Neural progenitor cell (in vitro differentiated cells): ENCODE measurements around the gene IL25. TPM values are rescaled to one million over a fixed set of nuclear protein-coding genes. Genes with fewer than 3 reads are reported as not detected.
A peak's percentile ranks its signal among the peaks of the same experiment; 100 is the strongest.

Source experiments
- DNase-seq: peaks from one replicate; pipeline ENCODE4 v3.0.0-alpha.2; 2016; ENCODE audit warnings: low spot score
- H2AFZ ChIP-seq: fragments of 200-600 bp; sonication (generic); replicated peaks from 2 replicates; pipeline ENCODE4 v1.6.1; 2016; ENCODE audit warnings: antibody characterized with exemption
- H3F3A ChIP-seq: fragments of 200-600 bp; sonication (generic); 2 replicates; pipeline ENCODE4 v1.6.1; 2016; ENCODE audit warnings: antibody characterized with exemption, low read depth
- H3K27ac ChIP-seq: fragments of 200-600 bp; sonication (generic); 2 replicates; pipeline ENCODE4 v1.5.1; 2016; ENCODE audit warnings: mild to moderate bottlenecking
- H3K27me3 ChIP-seq: fragments of 200-600 bp; sonication (generic); 2 replicates; pipeline ENCODE4 v1.6.1; 2016; ENCODE audit warnings: mild to moderate bottlenecking, moderate library complexity
- H3K36me3 ChIP-seq: fragments of 200-600 bp; sonication (generic); 2 replicates; pipeline ENCODE4 v1.5.1; 2016
- H3K4me1 ChIP-seq: fragments of 200-600 bp; sonication (generic); 2 replicates; pipeline ENCODE4 v1.6.1; 2016; ENCODE audit warnings: mixed run types
- H3K4me2 ChIP-seq: fragments of 200-600 bp; sonication (generic); 2 replicates; pipeline ENCODE4 v1.6.1; 2016
- H3K4me3 ChIP-seq: fragments of 200-600 bp; sonication (generic); 2 replicates; pipeline ENCODE4 v1.5.1; 2016
- H3K79me2 ChIP-seq: fragments of 200-600 bp; sonication (generic); 2 replicates; pipeline ENCODE4 v1.6.1; 2016; ENCODE audit warnings: low read depth
- H3K9ac ChIP-seq: fragments of 200-600 bp; sonication (generic); 2 replicates; pipeline ENCODE4 v1.6.1; 2016
- H3K9me3 ChIP-seq: fragments of 200-600 bp; sonication (generic); 2 replicates; pipeline ENCODE4 v1.5.1; 2016; ENCODE audit warnings: low read depth
- H4K20me1 ChIP-seq: fragments of 200-600 bp; sonication (generic); 2 replicates; pipeline ENCODE4 v1.6.1; 2016; ENCODE audit warnings: low read depth
- H3K27ac Mint-ChIP-seq: 3 replicates; pipeline ENCODE4 v1.8.0; 2021; ENCODE audit warnings: mixed read lengths
- H3K27me3 Mint-ChIP-seq: 2 replicates; pipeline ENCODE4 v1.8.0; 2022; ENCODE audit warnings: low read depth, mild to moderate bottlenecking, inconsistent platforms, moderate library complexity, mixed read lengths; ENCODE audit not compliant: insufficient read depth
- H3K36me3 Mint-ChIP-seq: 3 replicates; pipeline ENCODE4 v1.8.0; 2021; ENCODE audit warnings: mixed read lengths
- H3K4me1 Mint-ChIP-seq: 3 replicates; pipeline ENCODE4 v1.8.0; 2021; ENCODE audit warnings: mixed read lengths
- H3K4me3 Mint-ChIP-seq: 3 replicates; pipeline ENCODE4 v1.8.0; 2021; ENCODE audit warnings: mild to moderate bottlenecking, moderate library complexity, mixed read lengths
- H3K9me3 Mint-ChIP-seq: 3 replicates; pipeline ENCODE4 v1.8.0; 2020; ENCODE audit warnings: mixed read lengths
- EZH2 ChIP-seq: fragments of 200-600 bp; sonication (generic); IDR thresholded peaks from 2 replicates; pipeline ENCODE4 v1.6.1; 2017; ENCODE audit warnings: antibody characterized with exemption, mild to moderate bottlenecking, moderate library complexity
- EZH2phosphoT487 ChIP-seq: fragments of 200-600 bp; sonication (generic); IDR thresholded peaks from 2 replicates; pipeline ENCODE4 v1.6.1; 2017; ENCODE audit warnings: antibody characterized with exemption
- total RNA-seq: library from RNA; depleted of rRNA; stranded (reverse); fragments of >200 nt; gene quantifications from 2 replicates; pipeline ENCODE4 v1.2.3, GENCODE V29; 2015; ENCODE audit warnings: low replicate concordance
- TF ChIP-seq, protein P1 (sequence below): fragments of 200-600 bp; sonication (generic); IDR thresholded peaks from 2 replicates; pipeline ENCODE4 v1.5.1; 2017; ENCODE audit warnings: antibody characterized with exemption, mild to moderate bottlenecking

IL25 gene
- total RNA-seq, 1 donor from 2014 or later = not detected

DNA sequence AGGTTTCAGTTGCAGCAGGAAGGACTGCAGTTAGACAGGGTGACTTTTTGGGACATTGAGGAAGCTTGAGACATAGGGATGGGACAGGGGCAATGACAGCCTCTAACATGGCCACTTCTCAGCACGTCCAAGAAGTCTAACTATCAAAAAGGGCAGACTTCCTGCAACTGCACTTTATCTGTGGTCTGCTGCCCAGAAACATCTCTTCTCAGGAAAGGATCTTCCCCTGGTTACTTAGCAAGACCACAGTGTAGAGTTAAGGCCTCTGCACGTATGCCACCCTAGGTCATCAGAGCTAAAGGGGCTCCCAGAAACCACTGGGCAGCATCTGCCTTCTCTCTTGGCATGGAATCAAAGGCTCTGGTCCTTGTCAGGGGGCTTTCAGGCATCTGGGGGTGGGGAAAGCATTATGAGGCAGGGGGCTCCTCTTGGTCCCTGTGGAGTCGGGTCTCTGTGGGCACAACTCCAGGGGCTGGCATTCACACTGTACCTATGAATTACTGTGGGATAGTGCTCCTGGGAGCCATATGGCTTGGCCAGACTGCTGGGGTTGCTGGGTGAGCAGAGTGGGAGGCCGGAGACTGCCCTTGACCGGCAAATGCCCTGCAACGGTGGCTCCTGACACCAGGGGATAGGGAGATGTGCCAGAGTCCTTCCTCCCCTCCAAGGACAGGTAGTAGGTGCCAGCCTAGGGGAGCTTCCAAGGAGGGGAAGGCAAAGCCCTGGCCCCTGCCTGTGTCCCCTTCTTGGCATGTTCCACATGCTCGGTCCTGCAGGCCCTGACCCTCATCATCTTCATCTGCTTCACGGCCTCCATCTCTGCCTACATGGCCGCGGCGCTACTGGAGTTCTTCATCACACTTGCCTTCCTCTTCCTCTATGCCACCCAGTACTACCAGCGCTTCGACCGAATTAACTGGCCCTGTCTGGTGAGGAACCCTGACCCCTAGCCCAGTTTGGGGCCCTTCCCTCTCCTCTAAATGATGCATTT, 5.3 kb downstream of the IL25 start:
- Histone ChIP-seq H3K27me3 (no peaks in the 10 kb centered on the region), H3K9me3 (no peaks in the 10 kb centered on the region), H3K4me2 (no peak overlapping the region), H3F3A (peaks cover 12% of the 10 kb centered on the region), H4K20me1 (no peaks in the 10 kb centered on the region), H3K36me3 (no peaks in the 10 kb centered on the region), H3K4me1 (peaks cover 13% of the 10 kb centered on the region), H3K27ac (no peak overlapping the region), H2AFZ (no peak overlapping the region), H3K9ac (no peak overlapping the region), H3K4me3 (no peak overlapping the region), H3K79me2 (no peaks in the 10 kb centered on the region)
- TF ChIP-seq EZH2 = no peak
- no peak for TF ChIP-seq EZH2phosphoT487
- TF ChIP-seq, protein P1, sequence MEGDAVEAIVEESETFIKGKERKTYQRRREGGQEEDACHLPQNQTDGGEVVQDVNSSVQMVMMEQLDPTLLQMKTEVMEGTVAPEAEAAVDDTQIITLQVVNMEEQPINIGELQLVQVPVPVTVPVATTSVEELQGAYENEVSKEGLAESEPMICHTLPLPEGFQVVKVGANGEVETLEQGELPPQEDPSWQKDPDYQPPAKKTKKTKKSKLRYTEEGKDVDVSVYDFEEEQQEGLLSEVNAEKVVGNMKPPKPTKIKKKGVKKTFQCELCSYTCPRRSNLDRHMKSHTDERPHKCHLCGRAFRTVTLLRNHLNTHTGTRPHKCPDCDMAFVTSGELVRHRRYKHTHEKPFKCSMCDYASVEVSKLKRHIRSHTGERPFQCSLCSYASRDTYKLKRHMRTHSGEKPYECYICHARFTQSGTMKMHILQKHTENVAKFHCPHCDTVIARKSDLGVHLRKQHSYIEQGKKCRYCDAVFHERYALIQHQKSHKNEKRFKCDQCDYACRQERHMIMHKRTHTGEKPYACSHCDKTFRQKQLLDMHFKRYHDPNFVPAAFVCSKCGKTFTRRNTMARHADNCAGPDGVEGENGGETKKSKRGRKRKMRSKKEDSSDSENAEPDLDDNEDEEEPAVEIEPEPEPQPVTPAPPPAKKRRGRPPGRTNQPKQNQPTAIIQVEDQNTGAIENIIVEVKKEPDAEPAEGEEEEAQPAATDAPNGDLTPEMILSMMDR = no peak
- DNase-seq = no peak
- Mint-ChIP-seq H3K4me1 (peaks cover 28% of the 10 kb centered on the region), H3K9me3 (no peaks in the 10 kb centered on the region), H3K27me3 (peaks cover 6% of the 10 kb centered on the region), H3K36me3 (no peaks in the 10 kb centered on the region), H3K27ac (peak overlapping the region; percentile 85), H3K4me3 (peak overlapping the region; percentile 8)

DNA sequence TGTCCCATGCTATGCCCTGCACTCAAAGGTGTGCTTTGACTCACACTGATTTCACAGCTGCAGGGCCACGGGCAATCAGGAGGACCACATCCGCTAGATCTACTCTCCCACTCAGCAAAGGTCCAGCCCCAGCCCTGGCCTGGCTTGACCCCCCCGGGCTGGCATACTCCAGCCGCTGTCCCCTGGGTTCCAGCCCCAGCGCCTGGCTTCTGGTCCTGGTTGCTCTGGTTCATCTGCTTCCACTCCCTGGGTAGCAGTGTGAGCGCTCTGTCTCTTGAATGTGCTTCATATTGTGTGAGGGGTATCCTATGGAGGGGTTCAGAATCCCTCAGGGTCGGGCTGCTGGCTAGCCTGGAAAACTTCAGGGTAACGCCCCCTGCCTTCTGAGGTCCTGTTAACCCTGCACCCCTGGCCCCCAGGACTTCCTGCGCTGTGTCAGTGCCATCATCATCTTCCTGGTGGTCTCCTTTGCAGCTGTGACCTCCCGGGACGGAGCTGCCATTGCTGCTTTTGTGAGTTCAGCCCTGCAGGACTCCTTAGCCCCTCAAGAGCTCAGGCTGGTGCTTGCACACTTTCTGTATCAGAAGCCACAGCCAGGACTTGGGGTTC, 6.1 kb downstream of the IL25 start:
- Histone ChIP-seq H2AFZ (no peak overlapping the region), H3K4me3 (no peak overlapping the region), H3K27ac (no peak overlapping the region)

DNA sequence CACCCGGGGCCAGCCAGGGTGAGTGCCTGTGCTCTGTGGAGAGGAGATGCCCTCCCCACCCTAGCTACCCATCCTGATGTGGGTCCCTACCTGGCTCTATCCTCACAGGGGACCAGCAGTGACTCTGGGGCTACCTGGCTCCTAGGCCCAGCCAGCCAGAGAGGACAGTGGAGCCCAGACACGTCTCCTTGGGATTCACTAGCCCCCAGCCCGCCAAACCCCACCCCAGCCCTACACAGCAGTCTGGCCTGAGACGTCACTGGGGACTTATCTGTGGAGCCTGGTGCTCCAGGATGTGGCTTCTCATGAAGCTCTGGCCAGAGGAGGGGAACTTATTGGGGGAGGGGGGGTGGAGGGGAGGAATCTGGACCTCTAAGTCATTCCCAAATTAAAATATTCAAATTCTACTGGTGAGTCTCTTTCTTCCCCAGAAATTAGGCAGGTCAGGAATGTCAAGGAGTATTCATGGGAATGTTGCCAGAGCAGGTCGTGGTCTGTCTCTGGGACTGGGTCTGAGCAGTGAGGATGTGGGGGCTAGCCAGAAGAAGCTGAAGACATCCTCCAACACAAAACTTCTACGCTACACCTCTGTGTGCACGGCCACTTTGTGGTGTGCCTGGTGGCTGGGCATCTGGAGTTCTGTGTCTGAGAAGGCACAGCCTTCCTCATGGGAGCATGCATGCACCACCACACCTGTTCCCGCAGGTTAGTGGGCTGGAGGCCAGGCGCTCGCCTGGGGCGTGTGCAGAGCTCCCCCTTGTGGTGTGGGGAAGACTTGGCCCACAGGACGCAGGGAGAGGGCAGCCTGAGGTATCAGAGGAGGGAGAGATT, 7.0 kb downstream of the IL25 start:
- H3K9me3 Mint-ChIP-seq = no peaks in the 10 kb centered on the region
- Histone ChIP-seq H3K9me3 (no peaks in the 10 kb centered on the region), H3F3A (peaks cover 12% of the 10 kb centered on the region), H3K9ac (no peak overlapping the region), H4K20me1 (no peaks in the 10 kb centered on the region), H3K4me2 (no peak overlapping the region), H3K4me1 (peaks cover 13% of the 10 kb centered on the region), H3K27ac (no peak overlapping the region), H3K4me3 (no peak overlapping the region), H3K27me3 (no peaks in the 10 kb centered on the region), H3K79me2 (no peaks in the 10 kb centered on the region), H2AFZ (no peak overlapping the region), H3K36me3 (no peaks in the 10 kb centered on the region)
- no peak overlapping the region for H3K4me3 Mint-ChIP-seq
- peak; percentile 74 for DNase-seq
- TF ChIP-seq EZH2phosphoT487 (no peak), EZH2 (no peak)
- TF ChIP-seq, protein P1 = peak; percentile 90
- peaks cover 9% of the 10 kb centered on the region for H3K27me3 Mint-ChIP-seq
- peaks cover 31% of the 10 kb centered on the region for H3K4me1 Mint-ChIP-seq
- H3K36me3 Mint-ChIP-seq = no peaks in the 10 kb centered on the region
- no peak overlapping the region for H3K27ac Mint-ChIP-seq

More for the DNA sequence above, 6.1 kb downstream of the IL25 start:
- Histone ChIP-seq H3K4me2 (no peak overlapping the region), H3K79me2 (no peaks in the 10 kb centered on the region), H3K9ac (no peak overlapping the region), H3K4me1 (peaks cover 13% of the 10 kb centered on the region), H4K20me1 (no peaks in the 10 kb centered on the region), H3F3A (peaks cover 12% of the 10 kb centered on the region), H3K27me3 (no peaks in the 10 kb centered on the region), H3K36me3 (no peaks in the 10 kb centered on the region), H3K9me3 (no peaks in the 10 kb centered on the region)
- H3K36me3 Mint-ChIP-seq = no peaks in the 10 kb centered on the region
- peaks cover 31% of the 10 kb centered on the region for H3K4me1 Mint-ChIP-seq
- H3K9me3 Mint-ChIP-seq = no peaks in the 10 kb centered on the region
- peaks cover 7% of the 10 kb centered on the region for H3K27me3 Mint-ChIP-seq
- peak overlapping the region; percentile 8 for H3K4me3 Mint-ChIP-seq
- TF ChIP-seq EZH2 = no peak
- TF ChIP-seq, protein P1 = no peak
- TF ChIP-seq EZH2phosphoT487 = no peak
- H3K27ac Mint-ChIP-seq = no peak overlapping the region
- no peak for DNase-seq
